Panc1 (cell line): ENCODE results near the gene MIOS. TPM values are rescaled to one million over a fixed set of nuclear protein-coding genes. Genes with fewer than 3 reads are reported as not detected.

ENCODE experiments used
- ATAC-seq: fragments of 200-7000 bp; cut with Tn5 transposase; 2 replicates; pipeline ENCODE4 v1.9.1; 2020; ENCODE audit warnings: mild to moderate bottlenecking, moderate library complexity
- BruUV-seq: library from RNA; stranded (reverse); fragments of 400-500 nt; replicated peaks from 2 replicates; lab custom pipeline; 2021; lab: Mats Ljungman, UMichigan
- CTCF ChIA-PET: fragments of 300-600 bp; sonication (Branson Sonifier 250); formaldehyde crosslinking; loops from one replicate; lab custom pipeline; 2022; ENCODE audit warnings: antibody characterized with exemption; lab: Charles Lee
- POLR2A ChIA-PET: fragments of 300-600 bp; sonication (Branson Sonifier 250); formaldehyde crosslinking; loops from one replicate; lab custom pipeline; 2022; ENCODE audit warnings: antibody characterized with exemption; lab: Charles Lee
- DNase-seq: peaks from one replicate; pipeline ENCODE4 v3.0.0-alpha.2; 2010; ENCODE audit warnings: low read depth, low spot score
- H3K27ac ChIP-seq: 2 replicates; pipeline ENCODE4 v1.5.1; 2011; ENCODE audit warnings: mild to moderate bottlenecking, low read length, inconsistent platforms
- H3K27me3 ChIP-seq: fragments of 200-500 bp; sonication (Bioruptor generic); 2 replicates; pipeline ENCODE4 v1.6.0; 2014; ENCODE audit warnings: low read length, inconsistent platforms; ENCODE audit not compliant: control insufficient read depth, insufficient read depth
- H3K36me3 ChIP-seq: fragments of 200-500 bp; sonication (Bioruptor generic); 2 replicates; pipeline ENCODE4 v1.5.1; 2014; ENCODE audit warnings: inconsistent platforms, mild to moderate bottlenecking, low read length, moderate library complexity; ENCODE audit not compliant: control insufficient read depth, insufficient read depth
- H3K4me1 ChIP-seq: 2 replicates; pipeline ENCODE4 v1.5.1; 2011; ENCODE audit warnings: inconsistent platforms, mild to moderate bottlenecking, low read length, moderate library complexity; ENCODE audit not compliant: control insufficient read depth, insufficient read depth
- H3K4me3 ChIP-seq, 2 experiments: 2 replicates each; pipeline ENCODE4 v1.5.1; 2011 to 2012; ENCODE audit warnings: low read depth in 2 of 2, low read length in 2 of 2, mild to moderate bottlenecking in 2 of 2, inconsistent platforms in 1 of 2, moderate library complexity in 1 of 2
- H3K9me3 ChIP-seq: fragments of 200-500 bp; sonication (Bioruptor generic); 2 replicates; pipeline ENCODE4 v1.5.1; 2014; ENCODE audit warnings: low read depth, mild to moderate bottlenecking, inconsistent platforms, low read length, moderate library complexity; ENCODE audit not compliant: control insufficient read depth, insufficient read depth
- POLR2AphosphoS5 ChIP-seq: IDR thresholded peaks from 2 replicates; pipeline ENCODE4 v1.6.1; 2012; ENCODE audit warnings: mild to moderate bottlenecking, low read depth, low read length, moderate library complexity
- SIN3A ChIP-seq: IDR thresholded peaks from 2 replicates; pipeline ENCODE4 v1.6.1; 2012; ENCODE audit warnings: low read depth, mild to moderate bottlenecking, low read length, moderate library complexity, borderline replicate concordance; ENCODE audit not compliant: insufficient read depth
- TCF7L2 ChIP-seq: IDR thresholded peaks from 2 replicates; pipeline ENCODE4 v1.6.1; 2011; ENCODE audit warnings: mild to moderate bottlenecking, low read depth, low read length, inconsistent platforms
- in situ Hi-C: cut with HindIII; loops from 2 replicates; pipeline ENCODE4 v1.10.0; 2016; ENCODE audit warnings: low sequenced_read_pairs, low pct_unique_long_range_greater_than_20kb
- intact Hi-C: fragments of 100-400 bp; cut with micrococcal nuclease; formaldehyde crosslinking; loops from one replicate; pipeline ENCODE4 v1.10.0; 2022; ENCODE audit not compliant: unreplicated experiment
- total RNA-seq: library from RNA; stranded (reverse); gene quantifications from one replicate; pipeline ENCODE4 v1.2.1, GENCODE V29; 2021; ENCODE audit not compliant: unreplicated experiment
- TF ChIP-seq, protein P1 (sequence below): fragments of 450-650 bp; IDR thresholded peaks from 2 replicates; pipeline ENCODE4 v1.5.1; 2017; ENCODE audit warnings: mild to moderate bottlenecking
- TF ChIP-seq, protein P2 (sequence below), 2 experiments: IDR thresholded peaks; 2 replicates each; pipeline ENCODE4 v1.6.1; 2011 to 2012; ENCODE audit warnings: low read depth in 2 of 2, control low read depth in 1 of 2, low read length in 1 of 2, mild to moderate bottlenecking in 1 of 2, moderate library complexity in 1 of 2; ENCODE audit not compliant: insufficient read depth in 1 of 2

MIOS gene
- total RNA-seq, 1 experiment from 2014 or later: 40.8 TPM

DNA sequence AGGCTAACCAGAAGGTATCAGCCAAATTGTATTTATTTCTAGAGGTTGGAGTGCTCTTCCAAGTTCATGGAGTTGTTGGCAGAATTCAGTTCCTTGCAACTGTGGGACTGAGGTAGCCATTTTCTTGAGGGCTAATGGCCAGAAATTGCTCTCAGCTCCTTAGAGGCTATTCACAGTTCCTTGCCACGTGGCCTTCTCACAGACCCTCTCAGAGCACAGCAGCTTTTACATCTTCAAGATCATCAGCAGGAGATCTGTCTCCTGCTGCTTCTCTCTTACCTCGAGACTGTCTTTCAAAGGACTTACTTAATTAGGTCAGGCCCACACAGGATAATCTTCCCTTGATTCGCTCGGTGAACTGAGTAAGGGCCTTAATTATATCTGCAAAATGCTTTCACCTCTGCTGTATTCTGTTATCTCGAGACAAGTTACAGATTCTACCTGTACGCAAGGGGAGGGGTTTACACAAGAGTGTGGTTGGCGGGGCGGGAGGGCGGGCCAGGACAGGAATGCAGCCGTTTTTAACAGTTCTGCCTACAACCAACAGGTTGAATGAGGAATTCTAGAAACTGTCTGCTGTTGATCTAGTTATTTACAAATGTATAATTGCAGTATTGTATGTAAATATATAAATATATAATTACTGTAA is 15.0 kb downstream of the MIOS start:
- TF ChIP-seq, protein P1, sequence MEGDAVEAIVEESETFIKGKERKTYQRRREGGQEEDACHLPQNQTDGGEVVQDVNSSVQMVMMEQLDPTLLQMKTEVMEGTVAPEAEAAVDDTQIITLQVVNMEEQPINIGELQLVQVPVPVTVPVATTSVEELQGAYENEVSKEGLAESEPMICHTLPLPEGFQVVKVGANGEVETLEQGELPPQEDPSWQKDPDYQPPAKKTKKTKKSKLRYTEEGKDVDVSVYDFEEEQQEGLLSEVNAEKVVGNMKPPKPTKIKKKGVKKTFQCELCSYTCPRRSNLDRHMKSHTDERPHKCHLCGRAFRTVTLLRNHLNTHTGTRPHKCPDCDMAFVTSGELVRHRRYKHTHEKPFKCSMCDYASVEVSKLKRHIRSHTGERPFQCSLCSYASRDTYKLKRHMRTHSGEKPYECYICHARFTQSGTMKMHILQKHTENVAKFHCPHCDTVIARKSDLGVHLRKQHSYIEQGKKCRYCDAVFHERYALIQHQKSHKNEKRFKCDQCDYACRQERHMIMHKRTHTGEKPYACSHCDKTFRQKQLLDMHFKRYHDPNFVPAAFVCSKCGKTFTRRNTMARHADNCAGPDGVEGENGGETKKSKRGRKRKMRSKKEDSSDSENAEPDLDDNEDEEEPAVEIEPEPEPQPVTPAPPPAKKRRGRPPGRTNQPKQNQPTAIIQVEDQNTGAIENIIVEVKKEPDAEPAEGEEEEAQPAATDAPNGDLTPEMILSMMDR: no peak
- TF ChIP-seq POLR2AphosphoS5 (no peak), SIN3A (no peak), TCF7L2 (no peak)
- TF ChIP-seq, protein P2, sequence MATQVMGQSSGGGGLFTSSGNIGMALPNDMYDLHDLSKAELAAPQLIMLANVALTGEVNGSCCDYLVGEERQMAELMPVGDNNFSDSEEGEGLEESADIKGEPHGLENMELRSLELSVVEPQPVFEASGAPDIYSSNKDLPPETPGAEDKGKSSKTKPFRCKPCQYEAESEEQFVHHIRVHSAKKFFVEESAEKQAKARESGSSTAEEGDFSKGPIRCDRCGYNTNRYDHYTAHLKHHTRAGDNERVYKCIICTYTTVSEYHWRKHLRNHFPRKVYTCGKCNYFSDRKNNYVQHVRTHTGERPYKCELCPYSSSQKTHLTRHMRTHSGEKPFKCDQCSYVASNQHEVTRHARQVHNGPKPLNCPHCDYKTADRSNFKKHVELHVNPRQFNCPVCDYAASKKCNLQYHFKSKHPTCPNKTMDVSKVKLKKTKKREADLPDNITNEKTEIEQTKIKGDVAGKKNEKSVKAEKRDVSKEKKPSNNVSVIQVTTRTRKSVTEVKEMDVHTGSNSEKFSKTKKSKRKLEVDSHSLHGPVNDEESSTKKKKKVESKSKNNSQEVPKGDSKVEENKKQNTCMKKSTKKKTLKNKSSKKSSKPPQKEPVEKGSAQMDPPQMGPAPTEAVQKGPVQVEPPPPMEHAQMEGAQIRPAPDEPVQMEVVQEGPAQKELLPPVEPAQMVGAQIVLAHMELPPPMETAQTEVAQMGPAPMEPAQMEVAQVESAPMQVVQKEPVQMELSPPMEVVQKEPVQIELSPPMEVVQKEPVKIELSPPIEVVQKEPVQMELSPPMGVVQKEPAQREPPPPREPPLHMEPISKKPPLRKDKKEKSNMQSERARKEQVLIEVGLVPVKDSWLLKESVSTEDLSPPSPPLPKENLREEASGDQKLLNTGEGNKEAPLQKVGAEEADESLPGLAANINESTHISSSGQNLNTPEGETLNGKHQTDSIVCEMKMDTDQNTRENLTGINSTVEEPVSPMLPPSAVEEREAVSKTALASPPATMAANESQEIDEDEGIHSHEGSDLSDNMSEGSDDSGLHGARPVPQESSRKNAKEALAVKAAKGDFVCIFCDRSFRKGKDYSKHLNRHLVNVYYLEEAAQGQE (IDR thresholded peaks at IDR 0.05; ENCODE audit: insufficient read depth in 1 of 2, low read depth in 2 of 2, low read length in 1 of 2): no peak
- Histone ChIP-seq H3K4me3 (no peak overlapping the region), H3K9me3 (no peaks in the 10 kb centered on the region), H3K4me1 (no peaks in the 10 kb centered on the region), H3K36me3 (0 out of 2 replicates have a peak, but pooled peaks cover 2% of the 10 kb centered on the region), H3K27ac (no peak overlapping the region), H3K27me3 (no peaks in the 10 kb centered on the region)
- BruUV-seq: no TSS peak
- intact Hi-C loops (no loop called here), in situ Hi-C loops (no loop called here)
- POLR2A ChIA-PET: no interaction called here
- DNase-seq (no peak), ATAC-seq (no peak)
- CTCF ChIA-PET: no interaction called here

DNA sequence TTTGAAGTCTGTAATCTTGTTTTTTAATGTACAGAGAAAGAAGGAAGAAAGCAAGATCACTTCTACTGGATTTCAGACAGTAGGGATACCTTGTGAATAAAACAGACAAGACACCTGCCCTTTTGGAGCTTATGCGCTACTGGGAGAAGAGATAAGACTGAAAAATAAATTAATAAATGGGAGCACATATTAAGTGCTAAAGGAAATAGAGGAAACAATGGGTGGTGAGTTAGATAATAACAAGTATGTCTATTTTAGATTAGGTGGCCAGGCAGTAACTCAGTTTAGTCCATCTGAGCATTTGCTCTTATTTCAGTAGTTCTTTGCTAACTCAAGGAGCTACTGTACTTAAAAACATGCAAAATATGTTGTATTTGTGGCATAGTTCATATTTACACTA is 15.9 kb downstream of the MIOS start:
- Histone ChIP-seq H3K4me1 (no peaks in the 10 kb centered on the region), H3K27me3 (no peaks in the 10 kb centered on the region), H3K4me3 (no peak overlapping the region), H3K36me3 (0 out of 2 replicates have a peak, but pooled peaks cover 2% of the 10 kb centered on the region), H3K27ac (no peak overlapping the region), H3K9me3 (no peaks in the 10 kb centered on the region)
- in situ Hi-C loops (no loop called here), intact Hi-C loops (no loop called here)
- no peak for ATAC-seq
- POLR2A ChIA-PET: no interaction called here
- DNase-seq: no peak
- CTCF ChIA-PET: no interaction called here
- TF ChIP-seq TCF7L2: no peak
- TF ChIP-seq, protein P2 (IDR thresholded peaks at IDR 0.05; ENCODE audit: insufficient read depth in 1 of 2, low read depth in 2 of 2, low read length in 1 of 2): no peak
- TF ChIP-seq, protein P1: no peak
- TF ChIP-seq POLR2AphosphoS5: no peak
- TF ChIP-seq SIN3A: no peak
- BruUV-seq: no TSS peak
